ENCODE data around the gene DMBX1. TPM values are rescaled to one million over a fixed set of nuclear protein-coding genes. Genes with fewer than 3 reads are reported as not detected.

The DMBX1 gene
- polyA plus RNA-seq, 2 of the 4 experiments (the other 2 are of a cell fraction): 0.44 to 2.2 TPM

- no peak overlapping the region for H3K4me3 ChIP-seq
- FAIRE-seq: no peak
- ChIA-PET POLR2A (no interaction called here), CTCF (interaction anchor here (0.7 to 2.7 kb wide), 3 partner anchors 28 to 54 kb away, joined by 3 to 17 read pairs (median 4); no protein-coding TSS in a partner anchor)
- H3K9me3 ChIP-seq: no peaks in the 10 kb centered on the region
- no peaks in the 10 kb centered on the region for H3K4me1 ChIP-seq
- no peak overlapping the region for H3K27ac ChIP-seq
- 84% methylated on average over 12 of the region's 20 CpGs for WGBS (ENCODE audit: missing lambda C conversion rate)
- TF ChIP-seq ZFP36 (IDR thresholded peaks at IDR 0.05; ENCODE audit: borderline replicate concordance, partially characterized antibody) (no peak), POLR2AphosphoS2 (conservative IDR thresholded peaks at IDR 0.05; ENCODE audit: low read length) (no peak), MAFK (IDR thresholded peaks at IDR 0.05; ENCODE audit: partially characterized antibody) (no peak), NR3C1 (IDR thresholded peaks at IDR 0.05) (no peak), MAZ (IDR thresholded peaks at IDR 0.05; ENCODE audit: borderline replicate concordance, low read depth, low read length) (no peak), RCOR1 (IDR thresholded peaks at IDR 0.05; ENCODE audit: low read depth, low read length) (no peak), EP300 (IDR thresholded peaks at IDR 0.05) (no peak), SREBF2 (IDR thresholded peaks at IDR 0.05) (no peak), HOXB13 (CRISPR knock-in tag; IDR thresholded peaks at IDR 0.05; ENCODE audit: low read depth) (no peak), GATA3 (IDR thresholded peaks at IDR 0.05; ENCODE audit: borderline replicate concordance) (no peak), PHF8 (IDR thresholded peaks at IDR 0.05; ENCODE audit: borderline replicate concordance, low read depth) (no peak), PBX3 (IDR thresholded peaks at IDR 0.05) (no peak)
- no peak for ATAC-seq
- H3K4me2 ChIP-seq: no peak overlapping the region
- no peak for DNase-seq (ENCODE audit: low read depth in 1 of 2, low spot score in 1 of 2)
Measured at GRCh38 chr1:46474570-46474969, 15.1 kb upstream of the DMBX1 start.

- no peak for DNase-seq (ENCODE audit: low read depth in 1 of 2, low spot score in 1 of 2)
- ATAC-seq: peak; percentile 51 to 55; a peak in 4 of 6 replicates
- no peaks in the 10 kb centered on the region for H3K4me1 ChIP-seq
- FAIRE-seq: no peak
- TF ChIP-seq ESRRA (IDR thresholded peaks at IDR 0.05; ENCODE audit: borderline replicate concordance, low read length): no peak
- no peak for TF ChIP-seq ZC3H11A (IDR thresholded peaks at IDR 0.05)
- TF ChIP-seq BCL3 (IDR thresholded peaks at IDR 0.05): no peak
- no peak for TF ChIP-seq RFX5 (IDR thresholded peaks at IDR 0.05)
- no peak for TF ChIP-seq CBX8 (IDR thresholded peaks at IDR 0.05)
- no peak for TF ChIP-seq MAX (IDR thresholded peaks at IDR 0.05)
- no peak for TF ChIP-seq JUNB (IDR thresholded peaks at IDR 0.05)
- TF ChIP-seq PBX3 (IDR thresholded peaks at IDR 0.05): no peak
- TF ChIP-seq CTCF (IDR thresholded peaks at IDR 0.05): no peak
- TF ChIP-seq CBX2 (IDR thresholded peaks at IDR 0.05; ENCODE audit: borderline replicate concordance, low read depth): no peak
- no peak for TF ChIP-seq HEYL (CRISPR knock-in tag; IDR thresholded peaks at IDR 0.05)
- no peak for TF ChIP-seq ATOH8 (CRISPR knock-in tag; IDR thresholded peaks at IDR 0.05; ENCODE audit: low read depth)
- H3K4me3 ChIP-seq: no peak overlapping the region
- CTCF ChIA-PET: interaction anchor here (0.6 to 3.6 kb wide), 24 partner anchors 8 to 514 kb away, joined by 3 to 131 read pairs (median 6); partner anchors contain the start of genes DMBX1 and KNCN
- no peaks in the 10 kb centered on the region for H3K9me3 ChIP-seq
- 78% methylated on average over 1 of the region's 2 CpGs for WGBS (ENCODE audit: missing lambda C conversion rate)
- H3K4me2 ChIP-seq: no peak overlapping the region
- POLR2A ChIA-PET: no interaction called here
- H3K27ac ChIP-seq: no peak overlapping the region
Measured at GRCh38 chr1:46476673-46477072, 13.0 kb upstream of the DMBX1 start.

All from A549 (cell line).